ENCODE results near the gene UQCR10.

DNA sequence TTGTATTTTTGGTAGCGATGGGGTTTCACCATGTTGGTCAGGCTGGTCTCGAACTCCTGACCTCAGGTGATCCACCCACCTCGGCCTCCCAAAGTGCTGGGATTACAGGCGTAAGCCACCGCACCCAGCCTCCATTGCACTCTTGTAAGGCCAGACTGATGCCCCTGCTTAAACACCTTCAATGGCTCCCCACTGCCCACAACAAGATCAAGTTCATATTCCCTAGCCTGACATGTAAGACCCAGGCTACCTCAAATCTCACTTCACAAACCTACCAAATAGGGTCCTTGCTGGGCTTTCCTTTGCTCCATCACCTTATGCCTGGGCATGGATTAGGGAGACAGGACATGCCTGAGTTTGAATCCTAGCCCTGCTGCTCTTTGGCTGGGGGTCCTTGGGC lies 13.1 kb downstream of the UQCR10 start:
- no peak for TF ChIP-seq CTCF (IDR thresholded peaks at IDR 0.05; ENCODE audit: insufficient read depth, low read length)
- no peak for TF ChIP-seq SPI1 (IDR thresholded peaks at IDR 0.05; ENCODE audit: borderline replicate concordance, low read depth)
- TF ChIP-seq POLR2AphosphoS5 (IDR thresholded peaks at IDR 0.05; ENCODE audit: low read depth): no peak
